ENCODE measurements around the gene CCDC167. TPM values are rescaled to one million over a fixed set of nuclear protein-coding genes. Genes with fewer than 3 reads are reported as not detected.
A peak's percentile ranks its signal among the peaks of the same experiment; 100 is the strongest.
"Not testable (repeated sequence)": the region's sequence is repeated elsewhere in the genome, so short reads cannot be mapped to it uniquely, and the experiment has no call there.

The CCDC167 gene
- total RNA-seq, 2 donors from 2014 or later = 7.6 to 10.9 TPM

DNA sequence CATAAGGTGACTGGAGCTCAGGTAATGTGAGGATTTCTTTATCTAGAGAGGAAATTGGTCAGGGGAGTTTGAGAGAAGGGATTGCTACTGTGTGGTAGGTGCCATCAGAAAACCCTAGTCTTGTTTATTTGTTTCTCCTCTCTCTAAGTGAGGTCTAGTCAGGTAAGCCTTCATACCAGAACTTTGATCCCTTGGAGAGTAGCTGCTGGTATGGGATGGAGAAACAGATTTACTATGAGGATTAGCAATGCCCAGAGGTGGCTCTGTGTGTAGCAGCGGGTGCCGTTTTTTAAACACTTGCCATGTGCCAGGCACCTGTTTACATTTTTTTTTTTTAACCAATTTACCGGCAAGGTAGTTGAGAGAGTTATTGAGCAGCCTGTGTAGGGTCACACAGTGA is 47.2 kb downstream of the CCDC167 start:
- H3K9me3 ChIP-seq = no peaks in the 10 kb centered on the region
- no peaks in the 10 kb centered on the region for H3K4me1 ChIP-seq
- ATAC-seq = no peak
- H3K4me3 ChIP-seq = no peak overlapping the region
- TF ChIP-seq, protein P1, sequence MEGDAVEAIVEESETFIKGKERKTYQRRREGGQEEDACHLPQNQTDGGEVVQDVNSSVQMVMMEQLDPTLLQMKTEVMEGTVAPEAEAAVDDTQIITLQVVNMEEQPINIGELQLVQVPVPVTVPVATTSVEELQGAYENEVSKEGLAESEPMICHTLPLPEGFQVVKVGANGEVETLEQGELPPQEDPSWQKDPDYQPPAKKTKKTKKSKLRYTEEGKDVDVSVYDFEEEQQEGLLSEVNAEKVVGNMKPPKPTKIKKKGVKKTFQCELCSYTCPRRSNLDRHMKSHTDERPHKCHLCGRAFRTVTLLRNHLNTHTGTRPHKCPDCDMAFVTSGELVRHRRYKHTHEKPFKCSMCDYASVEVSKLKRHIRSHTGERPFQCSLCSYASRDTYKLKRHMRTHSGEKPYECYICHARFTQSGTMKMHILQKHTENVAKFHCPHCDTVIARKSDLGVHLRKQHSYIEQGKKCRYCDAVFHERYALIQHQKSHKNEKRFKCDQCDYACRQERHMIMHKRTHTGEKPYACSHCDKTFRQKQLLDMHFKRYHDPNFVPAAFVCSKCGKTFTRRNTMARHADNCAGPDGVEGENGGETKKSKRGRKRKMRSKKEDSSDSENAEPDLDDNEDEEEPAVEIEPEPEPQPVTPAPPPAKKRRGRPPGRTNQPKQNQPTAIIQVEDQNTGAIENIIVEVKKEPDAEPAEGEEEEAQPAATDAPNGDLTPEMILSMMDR (IDR thresholded peaks at IDR 0.05) = no peak
- no peak for TF ChIP-seq POLR2A (IDR thresholded peaks at IDR 0.05)
- intact Hi-C loops (cut with DNase I) = no loop called here
- H3K27ac ChIP-seq = no peak overlapping the region
- peaks cover 0 to 23% of the 10 kb centered on the region in 2 donors for H3K36me3 ChIP-seq (replicated peaks in 1 of 2; ENCODE audit: insufficient read depth in 1 of 2, low read depth in 2 of 2)
- 74 to 79% methylated on average over 3 of the region's 3 CpGs for WGBS, 2 donors
- no peaks in the 10 kb centered on the region for H3K27me3 ChIP-seq
- DNase-seq = no peak

DNA sequence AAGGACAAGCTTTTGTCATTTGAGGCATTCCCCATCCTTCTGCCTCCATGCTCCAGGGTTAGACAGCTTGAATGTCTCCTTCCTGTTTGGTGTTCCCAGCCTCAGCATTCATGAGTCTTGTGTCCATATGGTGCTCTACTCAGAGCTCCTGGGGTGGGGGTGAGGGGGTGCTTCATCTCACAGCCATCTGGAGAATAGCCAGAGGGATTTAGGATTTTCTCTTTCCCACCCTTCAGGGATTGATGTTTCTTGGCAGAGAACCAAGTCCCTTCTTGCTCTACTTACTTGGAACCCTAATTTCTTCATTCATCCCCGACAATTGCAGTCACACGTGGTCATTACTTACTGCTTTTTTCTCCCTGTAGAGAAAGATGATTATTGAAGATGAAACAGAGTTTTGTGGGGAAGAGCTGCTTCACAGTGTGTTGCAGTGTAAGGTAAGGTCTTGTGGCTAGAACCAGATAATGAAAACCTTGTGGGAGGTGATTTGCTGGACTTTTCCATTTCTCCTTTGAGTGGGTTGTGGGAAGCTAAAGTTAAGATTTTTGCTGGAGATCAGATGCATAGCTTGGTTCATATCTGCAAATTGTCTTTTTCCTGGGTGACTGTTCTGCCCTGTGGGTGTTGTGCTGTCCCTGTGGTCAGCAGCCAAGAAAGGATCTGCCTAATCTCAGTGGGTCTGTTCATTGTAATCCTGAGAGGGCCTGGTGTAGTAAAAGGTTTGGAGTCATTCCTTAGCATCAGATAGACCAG is 48.1 kb downstream of the CCDC167 start:
- TF ChIP-seq, protein P1 (IDR thresholded peaks at IDR 0.05) = no peak
- TF ChIP-seq POLR2A (IDR thresholded peaks at IDR 0.05) = no peak
- Histone ChIP-seq H3K27ac (no peak overlapping the region), H3K4me3 (no peak overlapping the region), H3K4me1 (no peaks in the 10 kb centered on the region), H3K27me3 (no peaks in the 10 kb centered on the region), H3K36me3 (replicated peaks in 1 of 2; ENCODE audit: insufficient read depth in 1 of 2, low read depth in 2 of 2) (peaks cover 0 to 27% of the 10 kb centered on the region in 2 donors), H3K9me3 (no peaks in the 10 kb centered on the region)
- intact Hi-C loops (cut with DNase I) = no loop called here
- WGBS, 2 donors = 80 to 84% methylated on average over 2 of the region's 2 CpGs
- no peak for ATAC-seq
- DNase-seq = no peak

DNA sequence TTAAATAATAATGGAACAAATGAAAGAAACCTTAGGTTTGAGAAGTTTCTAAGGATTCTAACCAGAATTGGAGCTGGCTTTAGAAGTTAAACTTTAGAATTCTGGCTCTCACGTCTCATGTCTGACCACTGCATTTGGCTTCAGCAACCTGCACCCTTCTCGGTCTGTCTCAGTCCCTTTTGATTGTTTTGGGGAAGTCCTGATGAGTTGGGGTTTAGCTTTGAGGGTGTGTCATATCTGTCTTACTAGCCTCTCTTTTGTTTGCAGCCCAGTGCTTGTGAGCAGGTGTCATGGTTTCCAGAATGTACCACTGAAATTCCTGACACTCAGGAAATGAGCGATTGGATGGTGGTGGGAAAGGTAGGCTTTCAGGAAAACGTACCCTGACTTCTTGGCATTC is 49.7 kb downstream of the CCDC167 start:
- no peaks in the 10 kb centered on the region for H3K27me3 ChIP-seq
- ATAC-seq (no peak), DNase-seq (no peak)
- H3K4me1 ChIP-seq = no peaks in the 10 kb centered on the region
- H3K9me3 ChIP-seq = no peaks in the 10 kb centered on the region
- 90 to 91% methylated on average over 4 of the region's 4 CpGs for WGBS, 2 donors
- no peak overlapping the region for H3K4me3 ChIP-seq
- intact Hi-C loops (cut with DNase I) = no loop called here
- H3K36me3 ChIP-seq (replicated peaks in 1 of 2; ENCODE audit: insufficient read depth in 1 of 2, low read depth in 2 of 2) = peaks cover 3 to 29% of the 10 kb centered on the region in 2 donors
- no peak overlapping the region for H3K27ac ChIP-seq
- no peak for TF ChIP-seq POLR2A (IDR thresholded peaks at IDR 0.05)
- TF ChIP-seq, protein P1 (IDR thresholded peaks at IDR 0.05) = no peak

DNA sequence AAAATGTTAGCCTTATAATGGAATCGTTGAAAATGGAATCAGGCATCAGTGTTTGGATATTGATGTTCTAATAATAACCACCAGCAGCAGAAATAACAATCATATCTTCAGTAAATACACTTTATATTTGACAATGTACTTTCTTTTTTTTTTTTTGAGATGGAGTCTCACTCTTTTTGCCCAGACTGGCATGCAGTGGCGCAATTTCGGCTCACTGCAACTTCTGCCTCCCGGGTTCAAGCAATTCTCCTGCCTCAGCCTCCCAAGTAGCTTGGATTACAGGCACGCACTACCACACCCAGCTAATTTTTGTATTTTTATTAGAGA is 56.5 kb downstream of the CCDC167 start:
- H3K27ac ChIP-seq = peak overlapping the region in 3 of 4 donors; percentile 33 to 61 (median 53)
- H3K27me3 ChIP-seq; intact Hi-C loops (cut with DNase I); H3K36me3 ChIP-seq (replicated peaks in 1 of 2; ENCODE audit: insufficient read depth in 1 of 2, low read depth in 2 of 2); H3K9me3 ChIP-seq; H3K4me3 ChIP-seq; ATAC-seq: not testable (repeated sequence)
- DNase-seq = peak in 1 of 4 donors; percentile 18
- H3K4me1 ChIP-seq = peaks cover 45% of the 10 kb centered on the region
- 35 to 46% methylated on average over 5 of the region's 5 CpGs for WGBS, 2 donors

GRCh38 chr6:37442416-37443215 is 57.1 kb downstream of the CCDC167 start:
- ATAC-seq = no peak
- Histone ChIP-seq H3K9me3 (no peaks in the 10 kb centered on the region), H3K36me3 (replicated peaks in 1 of 2; ENCODE audit: insufficient read depth in 1 of 2, low read depth in 2 of 2) (peaks cover 3 to 8% of the 10 kb centered on the region in 2 donors), H3K4me1 (peaks cover 51% of the 10 kb centered on the region), H3K4me3 (no peak overlapping the region), H3K27ac (peak overlapping the region in 3 of 4 donors; percentile 33 to 61 (median 53)), H3K27me3 (no peaks in the 10 kb centered on the region)
- TF ChIP-seq POLR2A (IDR thresholded peaks at IDR 0.05) = no peak
- TF ChIP-seq, protein P1 (IDR thresholded peaks at IDR 0.05) = no peak
- DNase-seq = no peak
- intact Hi-C loops (cut with DNase I) = no loop called here
- WGBS, 2 donors = 17 to 27% methylated on average over 4 of the region's 4 CpGs
